ENCODE data around the gene CTSE. TPM values are rescaled to one million over a fixed set of nuclear protein-coding genes. Genes with fewer than 3 reads are reported as not detected.

The CTSE gene
- total RNA-seq, 1 donor from 2014 or later: 5.6 TPM

DNA sequence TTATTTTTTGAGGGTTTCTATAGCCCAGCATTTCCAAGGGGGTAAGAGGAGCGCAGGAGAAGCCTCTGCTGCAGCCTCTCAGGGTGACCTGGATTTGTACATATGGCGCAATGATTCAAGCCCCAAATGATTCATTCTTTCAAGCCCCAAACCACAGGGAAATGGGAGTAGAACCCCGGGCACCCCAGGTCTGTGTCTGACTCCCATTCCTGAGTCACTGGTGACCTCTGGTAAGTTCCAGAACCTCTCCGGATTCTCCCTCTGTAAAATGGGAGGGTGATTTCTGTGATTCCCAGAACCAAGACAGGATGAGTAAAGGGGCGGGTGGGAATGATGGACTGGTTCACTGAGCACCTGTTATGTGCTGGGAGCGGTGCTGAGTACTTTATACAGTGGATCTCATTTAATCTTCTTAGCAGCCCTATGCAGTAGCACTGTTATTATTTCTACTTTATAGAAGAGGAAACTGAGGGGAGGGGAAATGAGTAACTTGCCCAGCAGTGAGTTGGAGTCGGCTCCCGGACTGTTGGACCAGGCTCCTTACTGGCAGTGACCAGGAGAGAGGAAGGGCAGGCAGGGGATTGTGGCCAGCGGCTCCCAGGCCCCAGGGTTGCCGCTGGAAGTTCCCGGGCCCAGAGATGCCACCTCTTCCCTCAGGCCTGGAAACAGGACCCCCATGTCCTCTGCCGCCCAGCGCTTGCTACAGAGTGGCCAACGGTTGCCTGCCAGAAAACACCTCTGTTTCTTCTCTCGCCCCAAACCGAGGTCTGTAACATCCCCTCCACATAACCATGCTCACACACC lies 60.1 kb downstream of the CTSE start:
- peaks cover 5% of the 10 kb centered on the region for H3K4me1 Mint-ChIP-seq (ENCODE audit: low read depth)
- TF ChIP-seq, protein P1, sequence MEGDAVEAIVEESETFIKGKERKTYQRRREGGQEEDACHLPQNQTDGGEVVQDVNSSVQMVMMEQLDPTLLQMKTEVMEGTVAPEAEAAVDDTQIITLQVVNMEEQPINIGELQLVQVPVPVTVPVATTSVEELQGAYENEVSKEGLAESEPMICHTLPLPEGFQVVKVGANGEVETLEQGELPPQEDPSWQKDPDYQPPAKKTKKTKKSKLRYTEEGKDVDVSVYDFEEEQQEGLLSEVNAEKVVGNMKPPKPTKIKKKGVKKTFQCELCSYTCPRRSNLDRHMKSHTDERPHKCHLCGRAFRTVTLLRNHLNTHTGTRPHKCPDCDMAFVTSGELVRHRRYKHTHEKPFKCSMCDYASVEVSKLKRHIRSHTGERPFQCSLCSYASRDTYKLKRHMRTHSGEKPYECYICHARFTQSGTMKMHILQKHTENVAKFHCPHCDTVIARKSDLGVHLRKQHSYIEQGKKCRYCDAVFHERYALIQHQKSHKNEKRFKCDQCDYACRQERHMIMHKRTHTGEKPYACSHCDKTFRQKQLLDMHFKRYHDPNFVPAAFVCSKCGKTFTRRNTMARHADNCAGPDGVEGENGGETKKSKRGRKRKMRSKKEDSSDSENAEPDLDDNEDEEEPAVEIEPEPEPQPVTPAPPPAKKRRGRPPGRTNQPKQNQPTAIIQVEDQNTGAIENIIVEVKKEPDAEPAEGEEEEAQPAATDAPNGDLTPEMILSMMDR (IDR thresholded peaks at IDR 0.05; ENCODE audit: unreplicated experiment): no peak
- H3K36me3 Mint-ChIP-seq (ENCODE audit: insufficient read depth): no peaks in the 10 kb centered on the region
- H3K27ac Mint-ChIP-seq: no peak overlapping the region
- H3K27me3 Mint-ChIP-seq: peaks cover 59% of the 10 kb centered on the region
- H3K4me3 Mint-ChIP-seq (ENCODE audit: low read depth): no peak overlapping the region
- H3K9me3 Mint-ChIP-seq (ENCODE audit: low read depth): no peaks in the 10 kb centered on the region
- no peak for DNase-seq (ENCODE audit: low spot score, unreplicated experiment)

DNA sequence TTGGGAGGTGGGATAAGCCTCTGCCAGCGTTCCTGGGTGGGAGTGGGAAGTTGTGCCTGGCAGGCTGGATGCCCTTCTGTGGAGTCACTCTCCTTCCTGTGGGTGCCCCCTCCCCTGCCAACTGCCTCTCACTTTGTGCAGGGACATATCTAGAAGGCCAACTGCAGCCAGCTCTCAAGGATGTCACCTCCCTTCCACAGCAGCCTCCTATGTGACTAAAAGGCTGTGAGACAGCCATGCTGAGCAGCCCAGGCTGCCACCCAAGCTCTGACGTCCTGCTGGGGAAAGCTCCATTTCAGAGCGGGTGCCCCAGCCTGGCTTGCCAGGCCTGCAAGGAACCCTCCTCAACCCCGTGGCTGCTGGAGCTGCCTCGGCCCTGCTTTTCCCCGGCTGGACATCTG lies 60.9 kb downstream of the CTSE start:
- H3K27ac Mint-ChIP-seq: no peak overlapping the region
- TF ChIP-seq, protein P1 (IDR thresholded peaks at IDR 0.05; ENCODE audit: unreplicated experiment): no peak
- no peaks in the 10 kb centered on the region for H3K36me3 Mint-ChIP-seq (ENCODE audit: insufficient read depth)
- H3K4me1 Mint-ChIP-seq (ENCODE audit: low read depth): peaks cover 5% of the 10 kb centered on the region
- H3K9me3 Mint-ChIP-seq (ENCODE audit: low read depth): no peaks in the 10 kb centered on the region
- no peak for DNase-seq (ENCODE audit: low spot score, unreplicated experiment)
- peaks cover 58% of the 10 kb centered on the region for H3K27me3 Mint-ChIP-seq
- no peak overlapping the region for H3K4me3 Mint-ChIP-seq (ENCODE audit: low read depth)

DNA sequence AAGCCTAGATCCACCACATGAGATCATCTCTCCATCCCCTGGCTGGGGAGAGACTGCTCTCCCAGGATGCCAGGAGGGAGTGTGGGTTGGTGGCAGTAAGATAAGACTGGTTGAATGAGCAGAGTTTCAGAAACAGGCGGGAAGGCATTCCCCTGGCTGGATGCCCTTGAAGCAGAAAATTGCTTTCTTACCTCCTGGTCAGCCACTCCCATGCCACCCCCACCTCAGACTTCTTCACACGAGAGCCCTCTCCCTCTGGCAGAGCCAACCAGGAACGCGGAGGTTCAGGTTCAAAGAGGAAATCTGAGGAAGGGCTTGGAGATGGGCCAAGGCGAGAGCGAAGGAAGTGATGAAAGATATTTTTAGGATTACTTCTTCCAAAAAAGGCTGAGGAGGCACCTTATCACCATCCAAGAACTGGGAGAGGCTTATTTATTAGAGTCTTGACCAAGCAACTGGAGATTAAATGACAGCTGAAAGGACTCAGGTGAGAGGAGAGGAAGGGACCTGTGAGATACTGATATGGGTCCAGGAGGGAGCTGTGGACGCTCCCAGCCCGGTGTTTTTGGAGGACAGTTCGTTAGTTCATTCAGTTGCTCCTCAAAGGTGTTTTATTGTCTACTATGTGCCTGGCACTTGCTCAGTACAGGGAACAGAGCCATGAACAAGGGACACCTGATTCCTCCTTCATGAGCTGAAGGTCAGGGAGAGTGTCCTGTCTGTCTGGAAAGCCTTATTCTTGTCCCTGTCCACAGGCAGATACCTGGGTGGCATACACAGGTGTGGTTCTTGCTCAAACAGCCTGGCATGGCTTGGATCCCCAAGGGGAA lies 61.5 kb downstream of the CTSE start:
- peaks cover 5% of the 10 kb centered on the region for H3K4me1 Mint-ChIP-seq (ENCODE audit: low read depth)
- no peaks in the 10 kb centered on the region for H3K9me3 Mint-ChIP-seq (ENCODE audit: low read depth)
- TF ChIP-seq, protein P1 (IDR thresholded peaks at IDR 0.05; ENCODE audit: unreplicated experiment): no peak
- no peak overlapping the region for H3K27ac Mint-ChIP-seq
- no peak for DNase-seq (ENCODE audit: low spot score, unreplicated experiment)
- no peak overlapping the region for H3K4me3 Mint-ChIP-seq (ENCODE audit: low read depth)
- H3K36me3 Mint-ChIP-seq (ENCODE audit: insufficient read depth): no peaks in the 10 kb centered on the region
- peaks cover 58% of the 10 kb centered on the region for H3K27me3 Mint-ChIP-seq

DNA sequence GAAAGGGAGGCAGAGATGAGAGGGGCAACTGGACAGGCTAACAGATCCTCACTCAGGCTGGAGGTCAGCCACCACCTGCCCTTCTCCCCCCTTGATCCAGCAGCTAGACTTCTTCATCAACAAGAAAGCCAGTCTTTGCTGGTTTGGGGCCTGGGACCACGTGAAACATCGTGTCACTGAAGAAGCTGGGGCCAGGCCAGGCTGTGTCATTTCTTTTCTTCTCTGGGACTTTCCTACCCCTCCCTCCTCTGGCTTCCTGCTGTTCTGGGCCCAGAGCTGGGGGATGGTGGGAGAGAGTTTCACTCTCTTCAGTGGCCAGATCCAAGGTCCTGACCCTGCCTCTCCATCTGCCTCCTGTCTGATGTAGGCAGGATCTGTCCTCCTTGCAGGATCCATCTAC lies 62.3 kb downstream of the CTSE start:
- H3K4me3 Mint-ChIP-seq (ENCODE audit: low read depth): no peak overlapping the region
- TF ChIP-seq, protein P1 (IDR thresholded peaks at IDR 0.05; ENCODE audit: unreplicated experiment): no peak
- DNase-seq (ENCODE audit: low spot score, unreplicated experiment): no peak
- peaks cover 5% of the 10 kb centered on the region for H3K4me1 Mint-ChIP-seq (ENCODE audit: low read depth)
- no peaks in the 10 kb centered on the region for H3K9me3 Mint-ChIP-seq (ENCODE audit: low read depth)
- H3K27me3 Mint-ChIP-seq: peaks cover 60% of the 10 kb centered on the region
- no peak overlapping the region for H3K27ac Mint-ChIP-seq
- H3K36me3 Mint-ChIP-seq (ENCODE audit: insufficient read depth): no peaks in the 10 kb centered on the region

DNA sequence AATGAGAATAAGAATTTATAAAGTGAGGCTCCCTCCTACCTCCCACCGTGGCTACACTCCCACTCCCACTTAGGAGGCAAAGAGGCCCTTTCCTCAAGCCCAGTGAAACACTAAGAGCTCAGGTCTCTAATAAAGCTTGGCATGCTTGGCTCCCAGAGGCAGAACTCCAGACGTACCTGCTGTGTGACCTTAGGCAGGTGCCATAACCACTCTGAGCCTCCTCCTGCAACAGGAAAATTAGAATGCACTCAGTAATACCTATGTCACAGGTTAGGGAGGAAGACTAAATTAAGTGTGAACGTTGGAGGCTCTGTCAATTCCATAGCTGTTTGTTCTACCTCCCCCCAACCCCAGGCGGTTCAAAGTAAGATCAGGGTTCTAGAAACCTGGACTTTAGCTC lies 63.9 kb downstream of the CTSE start:
- Mint-ChIP-seq H3K4me3 (ENCODE audit: low read depth) (no peak overlapping the region), H3K4me1 (ENCODE audit: low read depth) (peaks cover 5% of the 10 kb centered on the region), H3K27ac (no peak overlapping the region), H3K36me3 (ENCODE audit: insufficient read depth) (no peaks in the 10 kb centered on the region), H3K27me3 (peaks cover 59% of the 10 kb centered on the region), H3K9me3 (ENCODE audit: low read depth) (no peaks in the 10 kb centered on the region)
- TF ChIP-seq, protein P1 (IDR thresholded peaks at IDR 0.05; ENCODE audit: unreplicated experiment): no peak
- no peak for DNase-seq (ENCODE audit: low spot score, unreplicated experiment)
